ENCODE measurements around the gene EMX1.

The EMX1 gene

DNA sequence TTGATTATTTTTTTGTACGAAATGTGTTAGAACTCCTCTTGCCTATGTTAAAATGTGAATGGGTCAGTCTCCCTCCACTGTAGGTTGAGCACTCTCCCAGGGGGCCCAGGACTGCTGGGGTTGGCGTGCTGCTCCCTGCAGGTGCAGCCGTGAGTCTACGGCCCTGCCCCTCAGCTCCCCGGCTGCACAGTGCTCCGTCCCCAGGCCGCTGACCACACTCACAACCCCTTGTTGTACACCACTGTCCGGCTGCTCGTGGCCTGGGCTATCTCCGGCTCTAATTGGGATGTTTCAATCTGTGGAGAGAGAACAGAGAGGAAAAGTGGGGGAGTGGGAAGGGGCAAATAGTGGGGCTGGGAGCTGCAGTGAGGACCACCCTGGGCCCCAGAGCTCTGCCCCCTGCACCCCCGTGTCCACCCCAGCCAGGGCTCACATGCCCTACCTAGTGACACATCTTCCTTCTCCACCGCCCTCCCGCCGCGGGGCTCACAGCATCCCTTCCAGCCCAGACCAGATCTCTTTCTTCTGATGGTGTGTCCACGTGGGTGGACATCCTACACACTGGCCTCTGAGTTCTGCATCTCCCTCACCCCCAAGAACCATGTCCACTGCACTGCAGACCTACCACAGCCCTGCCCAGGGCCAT, 27.6 kb downstream of the EMX1 start:
- no peak overlapping the region for H3K4me3 ChIP-seq (replicated peaks; ENCODE audit: insufficient read depth, low read length)
- no peak overlapping the region for H3K27ac ChIP-seq (replicated peaks)
- DNase-seq (ENCODE audit: low read depth in 1 of 2, low spot score in 1 of 2): no peak

GRCh38 chr2:72945450-72946019, 28.2 kb downstream of the EMX1 start:
- Histone ChIP-seq H3K4me3 (replicated peaks; ENCODE audit: insufficient read depth, low read length) (no peak overlapping the region), H3K27ac (replicated peaks) (no peak overlapping the region), H3K27me3 (ENCODE audit: insufficient read depth, poor library complexity, severe bottlenecking) (no peaks in the 10 kb centered on the region)
- TF ChIP-seq SPI1 (IDR thresholded peaks at IDR 0.05; ENCODE audit: borderline replicate concordance, low read depth) (no peak), POLR2AphosphoS5 (IDR thresholded peaks at IDR 0.05; ENCODE audit: low read depth) (no peak), CTCF (IDR thresholded peaks at IDR 0.05; ENCODE audit: insufficient read depth, low read length) (no peak), GABPA (IDR thresholded peaks at IDR 0.05; ENCODE audit: low read depth) (no peak), REST (IDR thresholded peaks at IDR 0.05; ENCODE audit: insufficient replicate concordance, low read depth) (no peak)
- DNase-seq (ENCODE audit: low read depth in 1 of 2, low spot score in 1 of 2): no peak

More for the DNA sequence above, 27.6 kb downstream of the EMX1 start:
- TF ChIP-seq CTCF (IDR thresholded peaks at IDR 0.05; ENCODE audit: insufficient read depth, low read length) (no peak), REST (IDR thresholded peaks at IDR 0.05; ENCODE audit: insufficient replicate concordance, low read depth) (no peak), GABPA (IDR thresholded peaks at IDR 0.05; ENCODE audit: low read depth) (no peak)
- no peaks in the 10 kb centered on the region for H3K27me3 ChIP-seq (ENCODE audit: insufficient read depth, poor library complexity, severe bottlenecking)

DNA sequence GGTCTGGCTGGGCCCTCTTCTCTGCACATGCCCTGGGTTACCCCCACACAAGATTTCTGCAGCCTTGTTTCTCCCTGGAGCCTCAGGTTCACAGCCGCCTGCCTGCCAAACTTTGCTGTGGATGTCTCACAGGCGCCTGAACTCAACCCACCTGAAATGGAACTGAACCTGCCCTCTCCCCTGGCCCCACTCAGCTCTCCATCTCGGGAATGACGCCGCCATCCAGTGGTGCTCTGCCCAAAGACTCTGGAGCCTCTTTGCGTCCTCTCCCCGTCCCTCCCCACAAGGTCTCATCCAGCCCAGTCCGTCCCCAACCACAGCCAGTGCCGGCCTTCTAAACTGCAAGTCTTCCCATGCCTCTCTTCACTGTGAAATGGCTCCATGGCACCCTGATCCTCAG, 29.1 kb downstream of the EMX1 start:
- DNase-seq (ENCODE audit: low read depth in 1 of 2, low spot score in 1 of 2): no peak
- TF ChIP-seq POLR2AphosphoS5 (IDR thresholded peaks at IDR 0.05; ENCODE audit: low read depth) (no peak), GABPA (IDR thresholded peaks at IDR 0.05; ENCODE audit: low read depth) (no peak), CTCF (IDR thresholded peaks at IDR 0.05; ENCODE audit: insufficient read depth, low read length) (no peak), SPI1 (IDR thresholded peaks at IDR 0.05; ENCODE audit: borderline replicate concordance, low read depth) (no peak), REST (IDR thresholded peaks at IDR 0.05; ENCODE audit: insufficient replicate concordance, low read depth) (no peak)
- Histone ChIP-seq H3K27me3 (ENCODE audit: insufficient read depth, poor library complexity, severe bottlenecking) (no peaks in the 10 kb centered on the region), H3K4me3 (replicated peaks; ENCODE audit: insufficient read depth, low read length) (no peak overlapping the region), H3K27ac (replicated peaks) (no peak overlapping the region)
